HL-60/S4 treated with retinoic acid at 250 ng/mL for 4 days and 3 days (cell line): ENCODE data around the gene TRIM44.
"Not testable (repeated sequence)": the region's sequence is repeated elsewhere in the genome, so short reads cannot be mapped to it uniquely, and the experiment has no call there.

Source experiments
- in situ Hi-C: fragments of 300-500 bp; cut with MboI; formaldehyde crosslinking; loops from 2 replicates; pipeline ENCODE4 v1.7.0; 2022; ENCODE audit warnings: low sequenced_read_pairs

Gene TRIM44

GRCh38 chr11:35631891-35632290, 30.7 kb upstream of the TRIM44 start:
- in situ Hi-C loops: no loop called here

DNA sequence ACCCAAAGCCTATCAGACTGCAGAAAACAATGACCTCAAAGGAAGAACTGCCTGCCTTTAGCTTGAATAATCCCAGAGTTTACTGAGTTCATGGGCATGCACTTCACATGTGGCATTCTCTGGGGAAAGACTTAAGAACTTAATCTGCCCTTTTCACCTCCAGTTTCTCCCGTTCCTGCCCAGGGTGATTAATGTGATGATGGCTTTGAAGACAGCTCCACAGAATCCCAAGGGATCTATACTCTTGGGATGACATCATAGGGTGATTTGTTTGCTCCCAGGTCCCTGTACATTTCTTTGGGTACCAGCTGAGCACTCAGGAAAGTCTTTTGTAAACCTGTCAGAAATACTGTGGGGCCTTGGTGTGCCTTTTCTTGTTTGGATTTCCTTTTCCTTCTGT, 30.3 kb upstream of the TRIM44 start:
- in situ Hi-C loops: no loop called here

DNA sequence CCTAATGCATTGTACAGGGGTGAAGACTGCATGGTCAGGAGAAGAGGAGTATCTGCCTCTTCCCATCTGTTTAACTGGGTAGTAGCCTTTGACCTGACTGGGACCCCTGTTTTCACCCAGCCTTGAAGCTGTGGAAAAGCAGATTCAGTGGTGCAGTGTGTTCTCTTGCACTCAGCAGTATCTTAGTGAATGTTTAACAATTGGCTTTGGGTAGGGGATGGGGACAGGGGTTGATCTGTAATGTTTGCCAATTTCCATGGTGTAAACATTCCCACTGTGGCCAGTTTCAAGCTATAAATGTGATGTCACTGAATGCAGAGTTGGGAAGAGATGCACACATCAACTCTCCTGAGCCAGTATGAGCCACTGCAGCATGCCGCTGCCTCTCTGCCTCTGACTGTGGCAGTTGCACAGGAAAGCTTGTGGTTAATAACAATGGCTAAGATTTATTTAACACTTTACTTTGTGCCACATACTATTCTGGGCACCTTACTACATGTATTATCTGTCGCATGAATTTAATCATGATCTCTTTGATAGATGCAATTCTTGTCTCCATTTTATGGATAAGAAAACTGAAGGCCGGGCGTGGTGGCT, 28.6 kb upstream of the TRIM44 start:
- in situ Hi-C loops: no loop called here

DNA sequence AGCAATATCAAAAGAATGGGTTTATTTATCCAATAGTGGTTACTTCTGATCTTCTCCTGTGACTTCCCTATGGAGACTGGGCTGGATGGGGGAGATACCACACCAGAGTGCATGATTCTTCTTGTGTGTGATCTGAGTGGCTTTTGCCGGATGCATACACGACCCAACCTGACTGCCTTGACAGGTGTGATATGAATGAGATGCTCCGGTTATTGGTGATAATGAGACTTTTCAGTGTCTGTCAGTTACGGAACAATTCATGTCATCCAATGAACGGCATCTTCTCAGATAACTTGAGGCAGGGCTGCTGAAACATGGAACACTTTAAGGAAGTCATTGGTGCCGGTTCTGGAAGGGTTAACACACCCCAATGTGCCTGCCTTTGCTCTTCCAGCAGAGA, 26.6 kb upstream of the TRIM44 start:
- in situ Hi-C loops: no loop called here

- in situ Hi-C loops: no loop called here
Measured at GRCh38 chr11:35639591-35640179, 22.9 kb upstream of the TRIM44 start.

- in situ Hi-C loops: no loop called here
Measured at GRCh38 chr11:35641171-35641897, 21.2 kb upstream of the TRIM44 start.

DNA sequence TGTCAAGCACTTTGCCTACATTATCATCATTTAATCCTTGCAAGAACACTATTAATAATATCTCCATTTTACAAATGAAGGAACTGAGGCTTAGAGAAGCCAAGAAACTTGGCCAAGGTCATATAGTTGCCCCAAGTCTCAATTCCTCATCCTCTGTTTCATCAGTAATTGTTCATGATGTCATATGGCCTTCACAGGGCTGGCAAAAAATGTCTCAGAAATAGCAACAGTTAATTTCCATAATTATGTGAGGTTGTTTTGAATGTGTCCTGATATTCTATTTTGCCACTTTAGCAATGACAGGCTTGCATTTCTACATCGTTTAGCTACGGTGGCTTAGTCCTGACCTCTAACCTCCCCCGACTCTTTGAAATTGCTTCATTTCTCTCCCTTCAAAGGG, 20.6 kb upstream of the TRIM44 start:
- in situ Hi-C loops: no loop called here

GRCh38 chr11:35647421-35648093, 15.0 kb upstream of the TRIM44 start:
- in situ Hi-C loops: no loop called here

DNA sequence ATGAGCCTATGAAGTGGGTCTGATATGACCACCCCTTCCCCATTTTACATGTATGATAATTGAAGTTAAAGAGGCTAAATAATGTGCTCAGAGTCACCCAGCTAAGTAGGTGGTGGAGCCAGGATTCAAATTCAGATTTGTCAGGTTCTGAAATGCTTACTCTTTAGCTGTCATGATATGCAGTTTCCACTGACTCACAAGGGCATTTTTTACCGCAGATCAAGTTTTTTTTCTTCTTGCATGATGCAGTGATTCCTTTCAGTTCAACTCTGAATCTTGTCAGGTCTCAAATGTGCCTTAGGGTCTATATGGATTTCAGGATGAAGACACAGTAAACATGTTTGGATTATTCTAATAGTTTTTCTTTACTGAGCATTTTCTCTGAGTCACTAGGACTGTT, 12.6 kb upstream of the TRIM44 start:
- in situ Hi-C loops: no loop called here

- in situ Hi-C loops: no loop called here
Measured at GRCh38 chr11:35650467-35650866, 12.1 kb upstream of the TRIM44 start.

DNA sequence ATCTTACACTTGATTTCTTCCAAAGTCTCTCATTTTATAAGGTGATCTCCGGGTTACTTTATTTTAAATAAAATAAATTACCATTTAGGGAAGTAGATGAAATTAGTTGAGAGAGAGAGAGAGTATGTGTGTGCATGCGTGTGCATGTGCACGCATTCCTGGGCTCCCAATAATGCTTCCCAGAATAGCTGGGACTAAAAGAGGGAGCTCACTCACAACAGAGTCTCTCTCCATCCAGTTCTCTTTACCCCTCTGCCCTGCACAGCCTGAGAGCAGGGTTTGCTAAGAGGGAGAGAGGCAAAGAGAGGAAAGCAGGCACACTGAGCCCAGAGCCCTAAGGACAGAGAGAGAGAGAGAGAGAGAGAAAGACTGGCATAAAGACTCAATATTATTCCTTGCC, 11.3 kb upstream of the TRIM44 start:
- in situ Hi-C loops: no loop called here

DNA sequence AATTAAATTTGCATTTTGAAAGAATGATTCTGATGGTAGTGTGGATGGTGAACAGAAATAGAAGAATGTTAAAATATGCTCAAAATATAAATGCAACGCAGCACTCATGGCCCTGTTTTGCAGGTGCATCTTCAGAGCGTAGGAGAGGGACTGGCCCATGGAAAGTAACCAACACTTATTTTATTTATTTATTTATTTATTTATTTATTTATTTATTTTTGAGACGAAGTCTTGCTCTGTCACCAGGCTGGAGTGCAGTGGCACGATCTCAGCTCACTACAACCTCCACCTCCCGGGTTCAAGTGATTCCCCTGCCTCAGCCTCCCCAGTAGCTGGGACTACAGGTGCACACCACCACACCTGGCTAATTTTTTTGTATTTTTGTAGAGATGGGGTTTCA, 9.8 kb upstream of the TRIM44 start:
- in situ Hi-C loops: not testable (repeated sequence)

DNA sequence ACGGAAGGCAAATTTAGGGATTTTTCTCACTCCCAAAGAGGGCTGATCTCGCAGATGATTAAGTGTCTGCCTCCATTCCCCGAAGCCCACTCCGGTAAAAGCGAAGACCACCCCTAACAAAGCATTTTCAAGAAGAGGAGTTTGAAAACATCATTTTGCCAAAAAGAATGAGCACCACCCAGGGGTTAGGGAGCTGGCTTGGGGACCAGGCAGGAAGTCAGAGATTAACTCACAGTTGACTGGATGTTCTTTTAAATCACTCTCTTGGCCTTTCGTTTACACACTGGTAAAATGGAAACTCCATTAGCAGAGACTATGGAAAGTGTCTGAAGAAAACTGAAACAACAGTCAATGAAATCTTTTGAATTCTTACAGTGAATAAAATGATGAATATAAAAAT, 7.9 kb upstream of the TRIM44 start:
- in situ Hi-C loops: no loop called here

GRCh38 chr11:35655254-35655653, 7.3 kb upstream of the TRIM44 start:
- in situ Hi-C loops: no loop called here

DNA sequence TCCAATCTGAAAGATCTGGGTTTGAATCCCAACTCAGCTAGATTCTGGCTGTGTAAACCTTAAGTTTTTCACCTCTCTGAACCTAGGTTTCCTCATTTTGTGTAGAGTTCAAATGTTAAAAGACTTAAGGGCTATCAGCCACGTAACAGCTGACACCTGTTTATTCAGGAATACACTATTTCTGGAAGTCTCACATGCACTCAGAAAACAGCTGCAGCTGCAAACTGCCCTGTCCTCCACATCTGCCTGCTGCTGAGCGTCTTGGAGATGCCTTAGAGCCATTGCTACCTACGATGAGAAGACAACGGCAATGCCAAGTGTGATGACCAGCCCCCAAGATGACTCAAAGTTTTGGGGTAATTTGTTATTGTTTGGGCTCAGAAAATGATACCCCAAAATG, 6.7 kb upstream of the TRIM44 start:
- in situ Hi-C loops: no loop called here

DNA sequence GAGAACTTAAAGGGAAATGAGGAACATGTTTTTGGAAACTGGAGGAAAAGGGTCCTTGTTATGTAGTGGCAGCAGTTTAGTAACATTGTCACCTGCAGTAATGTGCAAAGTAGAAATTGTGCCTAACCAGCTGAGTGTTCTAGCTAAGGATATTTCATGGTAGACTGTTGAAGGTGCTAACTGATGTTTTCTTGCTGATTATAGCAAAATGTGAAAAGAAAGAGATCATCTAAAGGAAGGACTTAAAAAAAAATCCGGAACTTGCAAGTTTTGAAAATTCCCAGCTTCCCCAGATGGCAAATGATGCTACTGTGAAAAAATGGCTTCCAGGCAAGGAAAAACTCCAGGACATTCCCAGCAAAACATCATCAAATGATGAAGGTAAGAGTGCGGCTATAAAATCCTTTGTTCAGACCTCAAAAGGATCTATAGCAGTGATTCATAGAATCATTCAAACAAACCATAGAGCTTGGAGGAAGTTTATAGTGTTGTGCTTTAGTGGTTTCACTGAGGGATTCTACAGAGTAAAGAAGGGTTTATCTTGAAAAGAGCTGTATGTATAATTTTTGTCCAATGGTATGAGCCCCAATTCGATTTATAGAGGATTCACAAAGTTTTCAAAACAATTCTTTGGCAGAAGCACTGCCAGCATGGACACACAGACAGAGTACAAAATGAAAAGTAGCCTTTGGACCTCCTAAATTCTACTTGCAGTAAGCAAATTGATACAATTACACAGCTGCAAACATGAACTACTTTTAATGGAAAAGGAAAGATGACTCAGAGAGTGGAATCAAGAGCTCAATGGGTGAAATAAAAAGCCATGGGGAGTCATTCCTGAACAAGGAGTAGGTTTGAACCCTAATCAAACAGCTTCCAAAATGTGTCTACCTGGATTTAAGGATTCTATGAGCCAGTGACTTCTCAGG, 4.3 kb upstream of the TRIM44 start:
- in situ Hi-C loops: no loop called here

DNA sequence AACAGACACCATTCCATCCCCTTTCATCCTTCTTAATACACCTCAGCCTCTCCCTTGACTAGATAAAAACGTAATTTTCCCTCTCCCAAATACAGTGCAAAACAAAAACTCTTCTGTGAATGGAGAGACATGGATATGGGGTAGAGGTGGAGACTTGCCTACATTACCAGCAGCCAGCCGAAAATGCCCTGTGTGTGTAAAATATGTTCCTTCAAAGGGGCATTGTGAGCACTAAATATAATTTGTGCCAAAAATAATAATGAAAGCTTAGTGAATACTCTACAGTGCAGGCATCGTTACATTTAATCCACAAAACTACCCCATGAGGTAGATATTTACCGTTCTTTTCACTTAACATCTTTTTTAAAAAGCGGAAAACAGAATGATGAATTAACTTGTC, 1.0 kb upstream of the TRIM44 start:
- in situ Hi-C loops: no loop called here

- in situ Hi-C loops: no loop called here
Measured at GRCh38 chr11:35662061-35662648, 420 bp upstream of the TRIM44 start.

GRCh38 chr11:35663408-35663702, 780 bp downstream of the TRIM44 start:
- in situ Hi-C loops: no loop called here

GRCh38 chr11:35664977-35665441, 2.4 kb downstream of the TRIM44 start:
- in situ Hi-C loops: no loop called here

- in situ Hi-C loops: no loop called here
Measured at GRCh38 chr11:35667257-35667656, 4.7 kb downstream of the TRIM44 start.
